HG02623 (cell line): ENCODE results near the gene BPIFB6.

ENCODE experiments used
- ATAC-seq: cut with Tn5 transposase; IDR thresholded peaks from one replicate; pipeline ENCODE4 v1.9.1; 2021; ENCODE audit warnings: moderate library complexity; ENCODE audit not compliant: unreplicated experiment

The BPIFB6 gene

GRCh38 chr20:33082546-33082945 lies 51.1 kb downstream of the BPIFB6 start:
- no peak for ATAC-seq

GRCh38 chr20:33083544-33084340 lies 52.3 kb downstream of the BPIFB6 start:
- ATAC-seq: no peak

GRCh38 chr20:33084722-33085121 lies 53.3 kb downstream of the BPIFB6 start:
- no peak for ATAC-seq

GRCh38 chr20:33086052-33086722 lies 54.7 kb downstream of the BPIFB6 start:
- no peak for ATAC-seq

- ATAC-seq: no peak
Observed at GRCh38 chr20:33091147-33091546, 59.7 kb downstream of the BPIFB6 start.

GRCh38 chr20:33091693-33092092 lies 60.2 kb downstream of the BPIFB6 start:
- ATAC-seq: no peak

- ATAC-seq: no peak
Observed at GRCh38 chr20:33092361-33092760, 60.9 kb downstream of the BPIFB6 start.

GRCh38 chr20:33093074-33093473 lies 61.6 kb downstream of the BPIFB6 start:
- ATAC-seq: no peak

- ATAC-seq: no peak
Observed at GRCh38 chr20:33093582-33093981, 62.1 kb downstream of the BPIFB6 start.
